ENCODE measurements around the gene RNF212.

- no peak for TF ChIP-seq POLR2A (IDR thresholded peaks at IDR 0.05)
- TF ChIP-seq, protein P1, sequence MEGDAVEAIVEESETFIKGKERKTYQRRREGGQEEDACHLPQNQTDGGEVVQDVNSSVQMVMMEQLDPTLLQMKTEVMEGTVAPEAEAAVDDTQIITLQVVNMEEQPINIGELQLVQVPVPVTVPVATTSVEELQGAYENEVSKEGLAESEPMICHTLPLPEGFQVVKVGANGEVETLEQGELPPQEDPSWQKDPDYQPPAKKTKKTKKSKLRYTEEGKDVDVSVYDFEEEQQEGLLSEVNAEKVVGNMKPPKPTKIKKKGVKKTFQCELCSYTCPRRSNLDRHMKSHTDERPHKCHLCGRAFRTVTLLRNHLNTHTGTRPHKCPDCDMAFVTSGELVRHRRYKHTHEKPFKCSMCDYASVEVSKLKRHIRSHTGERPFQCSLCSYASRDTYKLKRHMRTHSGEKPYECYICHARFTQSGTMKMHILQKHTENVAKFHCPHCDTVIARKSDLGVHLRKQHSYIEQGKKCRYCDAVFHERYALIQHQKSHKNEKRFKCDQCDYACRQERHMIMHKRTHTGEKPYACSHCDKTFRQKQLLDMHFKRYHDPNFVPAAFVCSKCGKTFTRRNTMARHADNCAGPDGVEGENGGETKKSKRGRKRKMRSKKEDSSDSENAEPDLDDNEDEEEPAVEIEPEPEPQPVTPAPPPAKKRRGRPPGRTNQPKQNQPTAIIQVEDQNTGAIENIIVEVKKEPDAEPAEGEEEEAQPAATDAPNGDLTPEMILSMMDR (IDR thresholded peaks at IDR 0.05), result no peak
Measured at GRCh38 chr4:1030031-1030430, 83.3 kb downstream of the RNF212 start.
